Smooth muscle cell of the brain vasculature (primary cell): ENCODE measurements around the gene GNG8.
A peak's percentile ranks its signal among the peaks of the same experiment; 100 is the strongest.

Experiments
- DNase-seq: peaks from one replicate; pipeline ENCODE4 v3.0.0-alpha.2; 2012; ENCODE audit warnings: low read depth, low spot score

GNG8 gene

GRCh38 chr19:46602392-46603194 lies 33.4 kb downstream of the GNG8 start:
- no peak for DNase-seq

- DNase-seq: no peak
Observed at GRCh38 chr19:46601318-46602224, 34.4 kb downstream of the GNG8 start, which contains the start of gene CALM3. Gene CALM3, plus strand, starts transcription at chr19:46601330. Its CDS starts 105 bp downstream, at chr19:46601435.

GRCh38 chr19:46600384-46601317 lies 35.4 kb downstream of the GNG8 start:
- DNase-seq: peak; percentile 96

GRCh38 chr19:46599716-46600373 lies 36.2 kb downstream of the GNG8 start:
- DNase-seq: no peak

GRCh38 chr19:46598372-46598917 lies 37.6 kb downstream of the GNG8 start:
- DNase-seq: no peak

- DNase-seq: no peak
Observed at GRCh38 chr19:46596008-46596407, 40.0 kb downstream of the GNG8 start.

GRCh38 chr19:46591870-46592269 lies 44.1 kb downstream of the GNG8 start:
- no peak for DNase-seq

- no peak for DNase-seq
Observed at GRCh38 chr19:46591254-46591653, 44.7 kb downstream of the GNG8 start.

- no peak for DNase-seq
Observed at GRCh38 chr19:46587861-46588260, 48.1 kb downstream of the GNG8 start.

- no peak for DNase-seq
Observed at GRCh38 chr19:46586294-46586693, 49.7 kb downstream of the GNG8 start.

- no peak for DNase-seq
Observed at GRCh38 chr19:46585539-46585938, 50.5 kb downstream of the GNG8 start.
